ENCODE measurements around the gene DNAJB6.

DNA sequence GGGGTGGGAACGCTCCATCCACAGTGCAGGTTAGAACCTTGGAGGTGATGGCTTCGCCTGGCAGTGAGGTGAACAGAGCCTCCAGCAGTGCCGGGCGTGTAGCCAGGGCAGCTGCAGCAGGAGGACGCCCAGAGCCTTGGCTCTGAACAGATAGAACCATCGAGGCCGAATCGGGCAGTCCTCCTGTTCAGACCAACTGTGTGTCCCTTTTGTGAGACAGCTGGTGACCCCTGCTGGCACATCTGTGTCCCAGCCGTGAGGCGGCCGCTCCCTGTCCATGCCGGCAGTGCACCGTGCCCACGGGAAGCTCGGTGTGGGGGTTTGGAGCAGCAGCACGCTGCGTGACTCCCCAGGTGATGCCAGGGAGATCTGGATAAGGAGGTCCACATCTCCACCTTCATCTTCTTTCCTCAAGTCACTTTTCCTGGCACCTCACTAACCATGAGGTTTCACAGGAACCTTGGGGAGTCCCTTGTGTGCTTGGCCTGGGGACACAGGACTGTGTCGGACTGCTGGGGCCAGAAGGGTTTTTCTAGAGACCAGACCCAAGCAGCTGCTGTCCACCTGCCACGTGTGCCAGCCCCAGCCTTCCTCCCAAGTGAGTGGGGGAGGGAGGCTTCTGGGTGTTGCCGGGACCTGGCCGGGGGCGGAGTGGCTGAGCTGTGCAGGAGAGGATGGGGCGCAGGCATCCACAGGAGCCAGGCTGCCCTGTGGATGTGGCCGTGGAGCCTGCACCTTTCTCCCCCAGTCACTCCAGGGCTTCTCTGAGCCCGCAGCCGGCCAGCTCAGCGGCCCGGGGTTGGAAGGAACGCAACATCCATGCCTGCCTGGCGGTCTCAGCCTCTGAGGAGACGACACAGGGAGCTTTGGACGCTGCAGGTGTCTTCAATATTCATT lies 69.4 kb downstream of the DNAJB6 start:
- TF ChIP-seq POLR2A (IDR thresholded peaks at IDR 0.05) = no peak
- TF ChIP-seq CTCF (IDR thresholded peaks at IDR 0.05) = no peak
- no peak for TF ChIP-seq POLR2AphosphoS5 (IDR thresholded peaks at IDR 0.05)
